Gastrocnemius medialis (tissue), 4 donors: ENCODE results near the gene ACACB.

Experiments used
- POLR2A ChIP-seq, 2 donors: fragments of 450-650 bp; IDR thresholded peaks; one replicate each; pipeline ENCODE4 v1.6.1; 2017; ENCODE audit warnings: antibody characterized with exemption in 2 of 2, mild to moderate bottlenecking in 2 of 2, moderate library complexity in 2 of 2
- TF ChIP-seq, protein P1 (sequence below), 5 experiments: fragments of 450-650 bp in 3 of 5; fragments of 200-600 bp in 2 of 5; sonication (generic) in 2 of 5; IDR thresholded peaks in 4 of 5; conservative IDR thresholded peaks in 1 of 5; 1 replicate in 4 of 5; 2 replicates in 1 of 5; pipeline ENCODE4 v1.5.1; 2016 to 2019; ENCODE audit warnings: antibody characterized with exemption in 5 of 5, mild to moderate bottlenecking in 3 of 5, moderate library complexity in 3 of 5

DNA sequence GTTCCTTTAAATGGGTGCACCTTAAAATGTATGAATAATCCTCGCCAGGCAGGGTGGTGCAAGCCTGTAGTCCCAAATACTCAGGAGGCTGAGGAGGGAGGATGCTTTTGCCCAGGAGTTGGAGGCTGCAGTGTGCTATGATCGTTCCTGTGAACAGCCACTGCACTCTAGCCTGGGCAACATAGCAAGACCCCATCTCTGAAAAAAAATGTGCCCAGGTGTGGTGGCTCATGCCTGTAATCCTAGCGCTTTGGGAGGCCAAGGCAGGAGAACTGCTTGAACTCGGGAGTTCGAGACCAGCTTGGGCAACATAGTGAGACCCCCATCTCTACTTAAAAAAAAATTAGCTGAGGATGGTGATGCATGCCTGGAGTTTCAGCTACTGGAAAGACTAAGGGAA is 39.6 kb downstream of the ACACB start:
- TF ChIP-seq, protein P1, sequence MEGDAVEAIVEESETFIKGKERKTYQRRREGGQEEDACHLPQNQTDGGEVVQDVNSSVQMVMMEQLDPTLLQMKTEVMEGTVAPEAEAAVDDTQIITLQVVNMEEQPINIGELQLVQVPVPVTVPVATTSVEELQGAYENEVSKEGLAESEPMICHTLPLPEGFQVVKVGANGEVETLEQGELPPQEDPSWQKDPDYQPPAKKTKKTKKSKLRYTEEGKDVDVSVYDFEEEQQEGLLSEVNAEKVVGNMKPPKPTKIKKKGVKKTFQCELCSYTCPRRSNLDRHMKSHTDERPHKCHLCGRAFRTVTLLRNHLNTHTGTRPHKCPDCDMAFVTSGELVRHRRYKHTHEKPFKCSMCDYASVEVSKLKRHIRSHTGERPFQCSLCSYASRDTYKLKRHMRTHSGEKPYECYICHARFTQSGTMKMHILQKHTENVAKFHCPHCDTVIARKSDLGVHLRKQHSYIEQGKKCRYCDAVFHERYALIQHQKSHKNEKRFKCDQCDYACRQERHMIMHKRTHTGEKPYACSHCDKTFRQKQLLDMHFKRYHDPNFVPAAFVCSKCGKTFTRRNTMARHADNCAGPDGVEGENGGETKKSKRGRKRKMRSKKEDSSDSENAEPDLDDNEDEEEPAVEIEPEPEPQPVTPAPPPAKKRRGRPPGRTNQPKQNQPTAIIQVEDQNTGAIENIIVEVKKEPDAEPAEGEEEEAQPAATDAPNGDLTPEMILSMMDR (IDR thresholded peaks at IDR 0.05 in 4 of 5, conservative IDR thresholded peaks at IDR 0.05 in 1 of 5), result no peak
- TF ChIP-seq POLR2A (IDR thresholded peaks at IDR 0.05), result no peak
